ENCODE measurements around the gene GRM4. TPM values are rescaled to one million over a fixed set of nuclear protein-coding genes. Genes with fewer than 3 reads are reported as not detected.

Gene GRM4
- total RNA-seq, 4 donors from 2014 or later = not detected

GRCh38 chr6:34144581-34145160, 1.2 kb downstream of the GRM4 start:
- no peak for TF ChIP-seq CTCF (IDR thresholded peaks at IDR 0.05; ENCODE audit: low read depth)

GRCh38 chr6:34143884-34144580, 1.9 kb downstream of the GRM4 start:
- no peak for TF ChIP-seq CTCF (IDR thresholded peaks at IDR 0.05; ENCODE audit: low read depth)

GRCh38 chr6:34143196-34143883, 2.5 kb downstream of the GRM4 start:
- TF ChIP-seq CTCF (IDR thresholded peaks at IDR 0.05; ENCODE audit: low read depth) = no peak

- no peak for TF ChIP-seq CTCF (IDR thresholded peaks at IDR 0.05; ENCODE audit: low read depth)
Observed at GRCh38 chr6:34142061-34142998, 3.6 kb downstream of the GRM4 start.

- no peak for TF ChIP-seq CTCF (IDR thresholded peaks at IDR 0.05; ENCODE audit: low read depth)
Observed at GRCh38 chr6:34140075-34140474, 5.8 kb downstream of the GRM4 start.

- no peak for TF ChIP-seq CTCF (IDR thresholded peaks at IDR 0.05; ENCODE audit: low read depth)
Observed at GRCh38 chr6:34138914-34139510, 6.9 kb downstream of the GRM4 start.
